HS-27A (cell line): ENCODE measurements around the gene JPH3.

ENCODE experiments used
- DNase-seq: peaks from one replicate; pipeline ENCODE4 v3.0.0-alpha.2; 2012; ENCODE audit warnings: low read depth, missing footprints

The JPH3 gene

DNA sequence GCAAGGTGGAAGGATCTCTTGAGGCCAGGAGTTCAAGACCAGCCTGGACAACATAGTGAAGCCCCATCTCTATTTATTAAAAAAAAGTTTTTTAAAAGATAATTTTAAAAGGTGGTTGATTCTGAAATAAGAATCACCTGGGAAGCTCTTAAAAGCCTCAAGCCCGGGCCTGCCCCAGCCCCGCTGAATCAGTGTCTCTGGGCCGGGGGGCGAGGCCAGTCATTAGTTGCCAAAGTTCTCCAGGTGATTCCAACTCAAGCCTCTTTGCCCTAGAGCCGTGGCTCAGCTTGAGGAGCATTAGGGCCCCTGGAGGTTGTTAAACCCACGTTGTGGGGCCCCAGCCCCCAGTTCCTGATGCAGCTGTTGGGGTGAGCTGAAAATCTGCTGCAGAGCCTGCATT is 24.6 kb downstream of the JPH3 start:
- DNase-seq = no peak

DNA sequence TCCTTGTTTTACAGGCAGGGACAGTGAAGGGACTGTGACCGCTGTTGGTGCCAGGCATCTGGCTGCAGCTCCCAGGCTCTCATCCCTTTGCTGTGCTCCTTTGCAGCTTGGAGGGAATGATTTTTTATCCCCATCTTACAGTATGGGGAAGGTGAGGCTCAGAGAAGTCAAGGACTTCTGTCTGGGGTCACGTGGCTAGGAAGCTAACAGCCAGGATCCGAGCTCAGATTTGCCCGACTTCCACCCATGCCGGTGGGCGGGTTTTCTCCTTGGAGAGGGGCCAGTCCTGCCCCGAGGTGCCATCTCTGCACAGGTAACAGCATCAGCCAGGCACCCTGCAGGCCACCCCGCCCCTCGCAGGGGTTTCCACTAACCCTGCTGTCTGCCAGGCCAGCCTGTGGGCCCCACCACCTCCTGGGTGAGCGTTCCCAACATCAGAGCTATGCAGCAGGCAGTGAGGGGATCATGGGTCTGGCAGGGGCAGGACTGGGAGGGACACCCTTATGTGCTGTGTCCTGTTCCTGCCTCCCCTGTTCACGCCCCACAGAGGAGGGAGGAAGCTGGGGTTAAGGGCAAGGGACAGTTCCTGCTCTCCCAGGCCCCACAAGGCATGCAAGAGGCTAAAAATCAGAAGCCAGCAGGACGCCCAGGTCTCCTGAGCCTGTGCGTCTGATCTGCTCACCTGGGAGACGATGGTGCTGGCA is 25.4 kb downstream of the JPH3 start:
- DNase-seq = no peak

DNA sequence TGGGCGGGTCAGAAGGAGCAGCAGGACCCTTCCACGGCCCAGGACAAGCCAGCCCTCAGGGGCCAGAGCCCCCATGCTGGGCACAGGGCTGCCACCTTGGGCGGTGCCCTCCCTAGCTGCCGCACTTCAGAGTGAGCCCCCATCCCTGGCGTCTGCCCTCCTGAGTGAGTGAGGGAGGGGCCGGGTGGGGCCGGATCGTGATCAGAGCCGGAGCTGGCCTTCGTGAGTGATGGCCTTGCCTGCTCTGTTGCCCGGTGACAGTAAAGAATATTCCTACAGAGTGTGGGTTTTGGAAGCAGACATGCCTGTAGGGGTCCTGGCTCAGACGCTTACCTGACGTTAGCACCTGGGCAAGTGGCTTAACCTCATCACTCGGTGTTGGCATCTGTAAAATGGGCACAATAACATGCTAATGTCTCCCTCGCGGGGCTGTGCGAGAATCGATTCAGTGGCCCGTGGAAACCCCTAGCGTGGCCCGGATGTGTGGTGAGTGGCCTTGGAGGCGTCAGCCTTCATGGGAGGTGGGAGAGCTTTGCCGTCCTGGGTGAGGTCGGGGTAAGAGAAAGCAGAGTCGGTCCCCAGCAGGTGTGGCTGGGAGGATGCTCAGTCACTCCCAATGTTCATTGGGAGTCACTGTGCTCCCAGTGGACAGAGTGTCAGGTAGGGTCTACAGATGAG is 26.1 kb downstream of the JPH3 start:
- no peak for DNase-seq

DNA sequence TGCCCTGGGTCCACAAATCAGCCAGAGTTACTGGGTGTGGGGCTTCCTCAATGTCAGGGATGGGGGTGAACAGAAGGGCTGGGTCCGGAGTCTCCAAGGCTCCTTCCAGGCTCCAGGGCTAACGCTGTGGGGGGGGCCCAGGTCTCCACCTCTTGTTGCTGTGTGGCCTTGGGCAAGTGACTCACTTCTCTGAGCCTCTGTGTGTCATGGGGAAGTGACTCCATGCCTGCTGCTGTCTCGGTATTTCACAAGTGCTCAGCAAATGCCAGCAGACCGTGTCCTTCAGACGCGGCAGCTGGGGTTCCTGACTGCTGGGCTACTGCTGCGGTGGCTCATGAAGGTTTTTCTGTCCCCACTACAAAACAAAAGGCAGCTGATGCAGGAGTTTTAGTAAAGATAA is 26.6 kb downstream of the JPH3 start:
- no peak for DNase-seq

DNA sequence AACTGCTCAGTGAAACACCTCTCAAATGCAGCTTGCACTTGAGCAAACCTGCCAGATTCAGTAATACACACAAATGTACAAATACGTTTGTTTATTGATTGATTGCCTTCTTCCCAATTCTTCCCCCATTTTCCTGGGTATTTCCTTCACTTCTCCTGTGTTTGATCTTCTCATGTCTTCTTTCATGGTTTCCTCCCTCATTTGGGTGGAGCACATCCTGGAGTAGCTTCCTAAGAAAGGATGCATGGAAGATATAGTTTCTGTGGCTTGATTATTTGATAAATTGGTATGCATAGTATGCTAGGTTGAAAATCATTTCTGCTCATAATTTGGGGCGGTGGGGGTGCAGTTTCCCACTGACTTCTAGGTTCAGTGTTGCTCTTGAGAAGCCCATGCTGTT is 28.8 kb downstream of the JPH3 start:
- no peak for DNase-seq

DNA sequence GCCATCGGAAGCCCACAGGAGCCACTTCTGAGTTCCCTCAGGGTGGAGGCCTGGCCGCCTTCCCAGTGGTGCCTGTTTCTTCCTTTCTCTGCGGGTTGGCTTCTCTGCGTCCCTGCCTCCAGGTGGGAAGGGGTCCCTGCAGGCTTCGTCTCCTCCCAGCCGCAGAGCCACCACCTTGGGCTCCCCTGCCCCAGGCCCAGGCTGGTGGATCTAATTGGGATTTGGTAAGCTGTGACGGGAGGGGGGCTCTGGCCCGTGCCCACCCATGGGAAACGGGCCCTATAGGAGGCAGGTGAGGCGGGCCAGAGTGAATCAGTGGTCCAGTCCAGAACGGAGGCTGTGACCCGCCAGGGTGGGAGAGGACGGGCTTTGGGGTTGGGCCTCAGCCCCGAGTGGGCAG is 32.1 kb downstream of the JPH3 start:
- no peak for DNase-seq

DNA sequence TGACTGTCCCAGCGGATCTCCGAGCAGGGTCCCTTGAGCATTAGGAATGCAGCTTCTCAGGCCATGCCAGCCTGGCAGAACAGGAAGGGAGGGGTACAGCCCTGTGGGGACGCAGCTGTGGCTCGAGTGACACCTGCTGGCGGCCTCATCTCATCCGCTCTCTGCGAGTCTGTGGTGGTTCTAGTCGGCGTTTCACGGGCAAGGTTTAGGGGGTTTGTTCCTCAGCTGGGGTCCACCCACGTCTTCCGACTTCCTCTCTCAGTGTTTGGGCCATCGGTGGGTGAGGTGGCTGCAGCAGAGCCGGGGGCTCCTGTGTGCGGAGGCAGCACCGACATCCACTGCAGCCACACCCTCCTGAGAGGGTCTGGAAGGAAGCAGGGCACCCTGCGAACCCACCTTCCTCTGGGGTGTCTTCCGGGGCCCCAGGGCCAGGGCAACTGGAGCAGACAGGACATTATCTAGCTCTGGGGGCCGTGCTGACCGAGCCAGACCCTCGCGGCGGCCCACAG is 33.3 kb downstream of the JPH3 start:
- DNase-seq = no peak

DNA sequence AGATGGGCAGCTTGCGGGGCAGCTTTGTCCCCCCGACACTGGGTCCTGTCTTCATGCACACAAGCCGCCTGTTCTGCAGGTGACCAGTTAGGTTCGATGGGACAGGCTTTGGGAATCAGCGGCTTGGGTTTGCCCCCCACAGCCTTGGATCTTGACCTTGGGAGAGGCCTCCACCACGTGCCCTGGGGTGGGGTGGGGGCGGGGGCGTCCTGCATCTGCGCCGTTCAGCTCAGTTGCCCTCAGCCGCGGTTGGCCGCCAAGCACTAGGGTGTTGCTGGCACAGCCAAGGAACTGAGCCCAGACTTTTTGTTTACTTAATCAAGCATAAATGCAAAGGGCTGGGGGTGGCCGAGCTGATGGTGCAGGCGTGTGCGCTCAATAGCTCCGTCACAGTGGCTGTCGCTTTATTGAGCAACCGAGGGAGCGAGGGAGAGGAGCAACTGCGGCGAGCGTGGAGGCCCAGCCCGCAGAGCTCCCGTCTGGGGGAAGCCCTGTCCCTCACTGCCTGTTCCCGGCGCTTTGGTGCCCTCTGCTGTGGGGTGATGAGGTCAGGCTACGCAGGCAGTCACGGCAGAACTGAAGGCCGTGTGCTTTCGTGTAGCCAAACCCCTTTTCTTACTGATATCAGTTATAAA is 33.9 kb downstream of the JPH3 start:
- no peak for DNase-seq

DNA sequence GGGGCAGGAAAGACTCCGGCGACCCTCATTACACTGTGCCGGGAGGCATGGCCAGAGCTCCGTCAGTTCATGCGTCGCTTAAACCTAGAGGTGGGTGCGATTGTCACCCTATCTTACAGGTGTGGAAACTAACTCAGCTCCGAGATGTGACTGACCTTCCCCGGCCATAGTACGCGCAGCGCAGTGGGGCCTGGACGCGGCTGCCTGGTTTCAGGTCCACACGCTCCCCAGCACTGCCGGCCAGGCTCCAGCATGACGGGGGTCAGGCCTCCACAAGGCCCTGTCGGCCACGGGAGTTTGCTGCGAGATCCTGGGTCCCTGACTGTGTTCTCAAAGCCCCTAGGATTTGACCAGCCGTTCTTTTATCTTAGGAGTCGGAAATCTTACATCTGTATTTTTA is 34.4 kb downstream of the JPH3 start:
- no peak for DNase-seq

DNA sequence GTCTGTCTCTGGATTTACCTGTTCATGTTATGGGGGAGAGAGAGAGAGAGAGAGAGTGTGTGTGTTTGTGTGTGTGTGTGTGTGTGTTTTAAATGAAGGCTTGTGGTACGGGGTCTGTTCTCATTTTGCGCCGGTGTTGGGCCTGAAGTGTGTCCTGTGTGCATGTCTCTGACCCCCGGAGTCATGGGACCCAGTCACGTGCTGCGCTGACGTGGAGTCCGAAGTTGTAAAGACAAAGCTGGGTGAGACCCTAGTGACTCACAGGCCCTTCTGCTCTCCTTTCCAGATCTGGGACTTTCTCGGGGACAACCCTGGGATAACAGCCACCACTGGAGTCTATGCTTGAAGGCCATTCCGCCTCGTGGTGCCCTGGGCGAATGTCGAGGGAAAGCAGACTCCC is 35.0 kb downstream of the JPH3 start:
- no peak for DNase-seq

DNA sequence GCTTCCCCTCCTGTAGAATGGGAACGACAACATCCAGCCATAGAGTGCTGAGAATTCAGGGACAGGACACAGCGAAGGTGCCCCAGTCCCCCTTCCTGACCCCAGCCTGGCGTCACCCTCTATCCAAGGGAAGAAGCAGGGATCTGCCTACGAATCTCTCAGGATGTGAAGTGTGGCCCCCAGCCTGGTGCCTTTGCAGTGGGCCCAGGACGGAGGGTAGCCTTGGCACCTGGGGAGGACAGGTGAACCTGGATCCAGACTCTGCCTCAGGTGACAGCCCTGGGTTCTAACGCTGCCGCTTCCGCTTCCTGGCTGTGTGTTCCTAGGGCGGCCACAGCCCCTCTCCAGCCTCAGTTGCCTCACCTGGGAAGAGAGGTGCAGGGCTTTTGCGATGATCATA is 36.4 kb downstream of the JPH3 start:
- no peak for DNase-seq

DNA sequence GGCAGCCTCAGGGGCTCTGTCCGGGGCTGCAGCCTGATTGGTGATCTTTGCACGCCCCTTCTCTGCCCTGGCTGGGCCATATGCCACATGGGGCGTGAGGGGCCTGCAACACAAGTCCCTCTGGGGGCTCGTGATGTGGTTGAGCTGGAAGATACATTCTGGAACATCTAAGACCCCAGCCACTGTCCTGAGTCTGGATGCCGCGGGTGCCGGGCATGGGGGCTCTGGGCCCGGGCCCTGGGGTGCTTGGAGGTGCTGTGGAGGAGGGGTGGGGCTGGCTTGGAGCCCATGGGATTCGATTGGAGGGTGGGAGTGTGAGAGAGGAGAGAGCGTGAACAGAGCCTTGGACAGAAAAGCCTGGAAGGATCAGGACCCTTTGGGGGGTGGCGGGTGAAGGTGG is 39.4 kb downstream of the JPH3 start:
- no peak for DNase-seq

DNA sequence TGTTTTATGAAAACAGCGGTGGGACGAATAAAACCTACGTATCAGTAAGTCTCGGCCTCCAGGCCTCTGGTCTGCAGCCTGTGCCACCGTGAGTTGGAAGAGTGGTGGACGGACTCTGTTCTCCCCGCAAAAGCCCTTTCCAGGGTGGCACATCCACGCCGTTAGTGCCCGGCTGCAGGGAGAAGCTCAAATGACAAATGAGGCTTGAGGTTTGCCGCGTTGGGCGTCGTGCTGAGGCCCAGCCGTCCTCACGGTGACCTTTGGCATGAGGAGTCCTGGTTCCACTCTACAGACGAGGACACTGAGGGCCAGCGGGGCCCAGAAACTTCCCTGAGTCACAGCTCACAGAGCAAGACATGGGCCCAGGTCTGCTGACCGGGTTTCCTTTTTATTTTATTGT is 40.2 kb downstream of the JPH3 start:
- no peak for DNase-seq

DNA sequence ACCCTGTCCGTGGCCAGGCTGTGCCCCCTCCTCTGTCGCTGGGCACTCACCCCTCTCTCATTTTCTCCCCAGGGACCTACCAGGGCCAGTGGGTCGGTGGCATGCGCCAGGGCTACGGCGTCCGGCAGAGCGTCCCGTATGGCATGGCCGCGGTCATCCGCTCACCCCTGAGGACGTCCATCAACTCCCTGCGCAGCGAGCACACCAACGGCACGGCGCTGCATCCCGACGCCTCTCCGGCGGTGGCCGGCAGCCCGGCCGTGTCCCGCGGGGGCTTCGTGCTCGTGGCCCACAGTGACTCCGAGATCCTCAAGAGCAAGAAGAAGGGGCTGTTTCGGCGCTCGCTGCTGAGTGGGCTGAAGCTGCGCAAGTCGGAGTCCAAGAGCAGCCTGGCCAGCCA is 41.9 kb downstream of the JPH3 start:
- DNase-seq = no peak

DNA sequence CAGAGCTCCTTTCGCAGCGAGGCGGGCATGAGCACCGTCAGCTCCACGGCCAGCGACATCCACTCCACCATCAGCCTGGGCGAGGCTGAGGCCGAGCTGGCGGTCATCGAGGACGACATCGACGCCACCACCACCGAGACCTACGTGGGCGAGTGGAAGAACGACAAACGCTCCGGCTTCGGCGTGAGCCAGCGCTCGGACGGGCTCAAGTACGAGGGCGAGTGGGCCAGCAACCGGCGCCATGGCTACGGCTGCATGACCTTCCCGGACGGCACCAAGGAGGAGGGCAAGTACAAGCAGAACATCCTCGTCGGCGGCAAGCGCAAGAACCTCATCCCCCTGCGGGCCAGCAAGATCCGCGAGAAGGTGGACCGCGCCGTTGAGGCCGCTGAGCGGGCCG is 42.3 kb downstream of the JPH3 start:
- DNase-seq = no peak

DNA sequence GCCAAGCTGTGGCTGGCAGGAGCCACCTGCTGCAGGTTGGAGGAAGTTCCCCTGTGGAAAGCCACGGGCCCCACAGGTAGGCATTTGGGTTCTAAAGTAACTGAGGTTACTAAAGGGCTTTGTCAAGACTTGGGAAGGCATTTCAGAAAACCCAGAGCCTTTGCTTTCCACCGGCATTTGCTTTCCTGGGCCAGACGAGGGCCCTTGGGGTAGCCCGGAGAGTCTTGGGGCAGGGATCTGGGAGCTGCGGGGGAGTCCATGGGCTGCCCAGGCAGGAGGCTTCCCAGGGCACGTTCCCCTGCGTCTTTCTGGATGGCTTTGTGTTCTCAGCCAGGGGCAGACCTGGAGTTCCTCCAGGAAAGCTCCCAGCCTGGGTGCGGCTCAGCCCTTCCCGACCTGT is 43.5 kb downstream of the JPH3 start:
- no peak for DNase-seq

DNA sequence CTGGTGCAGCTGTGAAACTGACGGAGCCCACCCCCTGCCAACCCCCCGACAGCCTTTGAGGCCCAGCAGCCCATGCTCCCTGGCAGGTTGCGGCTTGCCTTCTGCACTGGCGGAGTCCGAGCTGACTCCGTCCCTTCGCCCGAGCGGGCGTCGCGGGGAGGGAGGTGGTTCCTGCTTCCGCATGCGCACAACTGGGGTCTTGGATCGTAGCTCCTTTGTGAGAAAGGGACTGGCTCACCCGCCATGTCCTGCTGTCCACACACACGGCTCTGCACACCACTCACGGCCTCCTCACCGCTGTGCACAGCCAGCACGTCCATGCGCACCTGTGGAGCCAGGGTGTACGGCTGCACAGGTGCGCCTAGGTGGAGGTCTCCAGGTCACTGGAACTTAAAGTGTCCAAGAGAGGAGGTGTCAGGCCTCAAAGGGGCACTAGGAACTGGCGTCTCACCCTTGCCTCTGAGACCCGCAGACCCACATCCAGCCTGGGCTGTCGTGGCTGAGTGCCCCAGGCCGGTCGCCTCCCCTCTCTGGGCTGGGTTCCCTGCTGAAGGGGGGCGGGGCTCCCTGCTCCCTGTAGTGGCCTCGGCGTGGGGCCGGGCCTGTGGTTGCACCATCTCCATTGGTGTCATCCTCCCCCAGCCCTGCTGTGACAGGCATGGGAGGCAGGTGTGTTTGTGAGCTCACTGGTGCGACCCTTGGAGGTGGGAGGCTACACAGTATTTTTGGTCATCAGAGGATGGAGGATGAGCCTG is 45.3 kb downstream of the JPH3 start:
- no peak for DNase-seq

DNA sequence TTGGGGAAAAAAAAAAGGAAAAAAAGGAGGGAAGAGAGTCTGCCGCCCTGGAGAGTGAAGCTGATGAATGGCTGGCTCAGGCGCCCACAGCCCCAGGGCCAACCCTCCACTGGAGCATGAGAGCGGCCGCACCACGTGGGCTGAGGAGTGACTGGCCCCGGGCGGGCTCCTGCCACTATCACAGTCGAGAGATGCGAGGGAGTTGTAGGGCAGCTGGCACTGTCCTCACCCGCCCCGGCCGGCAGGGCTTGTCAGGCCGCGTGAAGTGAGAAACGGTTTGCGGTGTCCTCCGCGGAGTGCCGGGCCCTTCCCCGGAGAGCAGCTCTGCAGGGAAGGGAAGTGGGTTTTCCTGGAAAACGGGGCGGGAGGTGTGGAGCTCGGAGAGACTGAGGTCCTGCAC is 45.9 kb downstream of the JPH3 start:
- DNase-seq = no peak

DNA sequence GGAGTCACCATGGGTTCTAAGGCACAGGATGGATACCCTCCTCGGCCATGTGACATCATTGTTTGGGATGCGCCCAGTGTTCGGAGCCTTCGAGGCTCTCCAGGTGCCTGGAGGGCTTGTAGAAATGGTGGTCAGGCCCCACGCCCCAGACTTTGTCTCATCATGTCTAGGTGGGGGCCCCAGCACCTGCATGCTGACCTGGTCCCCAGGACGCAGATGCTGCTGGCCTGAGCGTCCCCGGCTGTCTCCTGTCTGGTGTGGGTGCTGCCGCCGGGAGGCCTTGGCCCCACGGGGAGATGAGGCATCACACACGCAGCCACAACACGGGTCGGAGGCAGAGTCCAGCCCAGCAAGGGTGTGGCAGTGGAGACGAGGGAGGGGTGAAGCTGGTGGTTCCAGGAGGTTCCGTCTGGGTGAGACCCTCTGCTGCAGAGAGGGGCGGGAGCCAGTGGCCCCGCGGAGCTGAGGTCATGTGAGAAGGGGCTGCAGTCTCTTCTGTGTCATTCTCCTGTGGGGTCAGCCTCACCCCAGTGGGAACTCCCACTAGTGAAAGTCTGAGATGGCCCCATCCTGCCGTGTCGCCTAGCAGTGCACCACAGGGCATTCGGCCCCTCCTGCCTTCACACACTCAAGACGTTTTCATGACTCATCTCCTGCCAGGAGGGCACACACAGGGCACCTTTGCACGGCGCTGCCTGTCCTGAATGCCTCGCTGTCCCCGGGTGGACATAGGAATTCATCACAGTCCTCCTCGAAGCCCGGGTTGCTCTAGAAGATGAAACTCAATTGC is 46.6 kb downstream of the JPH3 start:
- no peak for DNase-seq

DNA sequence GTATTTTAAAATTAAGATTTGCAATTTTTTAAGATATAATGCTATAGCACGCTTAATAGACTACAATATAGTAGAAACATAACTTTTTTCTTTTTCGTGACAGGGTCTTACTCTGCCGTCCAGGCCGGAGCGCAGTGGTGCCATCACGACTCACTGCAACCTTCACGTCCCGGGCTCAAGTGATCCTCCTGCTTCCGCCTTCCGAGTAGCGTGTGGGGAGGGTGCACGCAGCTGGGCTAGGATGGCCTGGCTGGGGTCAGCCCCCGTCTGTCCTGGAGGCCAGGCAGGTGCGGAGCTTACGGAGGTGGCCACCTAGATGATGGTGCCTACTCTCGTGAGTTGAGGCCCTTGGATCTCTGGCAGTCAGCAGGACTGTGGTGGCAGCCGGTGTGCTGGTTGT is 50.1 kb downstream of the JPH3 start:
- no peak for DNase-seq

DNA sequence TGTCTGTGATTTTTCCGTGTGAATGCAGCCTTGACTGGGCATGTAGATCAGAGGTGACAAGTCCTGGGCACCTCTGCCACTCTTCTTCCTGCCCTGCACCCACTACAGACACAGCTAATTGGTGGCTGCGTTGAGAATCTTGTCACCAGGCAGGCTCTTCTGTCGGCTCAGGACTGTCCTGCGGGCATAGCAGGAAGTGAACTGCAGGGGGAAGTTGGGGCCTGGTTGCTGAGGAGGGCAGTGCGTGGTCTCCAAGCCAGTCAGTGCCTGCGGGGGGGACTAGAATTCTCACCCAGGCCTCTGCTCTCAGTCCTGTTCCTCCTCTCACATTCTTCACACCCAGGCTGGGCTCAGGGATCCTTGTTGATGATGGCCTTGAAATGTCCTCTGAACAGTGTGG is 50.5 kb downstream of the JPH3 start:
- DNase-seq = no peak

DNA sequence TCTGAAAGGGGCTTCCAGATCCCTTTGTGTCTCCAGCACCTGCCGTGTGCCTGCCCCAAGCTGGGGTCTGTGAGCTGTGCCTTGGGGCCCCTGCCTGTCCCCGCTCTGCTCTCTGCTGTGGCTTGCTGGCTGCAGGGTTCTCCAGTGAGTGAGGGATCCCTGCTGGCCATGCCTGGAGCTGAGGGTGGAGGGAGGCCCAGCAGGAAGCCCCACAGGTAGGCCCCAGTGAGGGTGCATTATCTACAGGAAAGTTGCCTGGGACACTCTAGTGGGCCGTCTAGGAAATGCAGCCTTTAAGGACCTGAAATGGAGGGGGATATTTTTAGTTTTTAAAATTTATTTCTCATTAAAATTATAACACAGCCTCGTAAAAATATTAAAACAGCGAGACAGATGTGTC is 50.9 kb downstream of the JPH3 start:
- DNase-seq = no peak
